ENCODE data around the gene ITSN2. TPM values are rescaled to one million over a fixed set of nuclear protein-coding genes. Genes with fewer than 3 reads are reported as not detected.

ITSN2 gene
- total and polyA plus RNA-seq, 2 of the 8 experiments (the other 6 are each of a cell fraction or from before 2014, with no cell fraction given), result 9.3 to 17.0 TPM

GRCh38 chr2:24238158-24238557 lies 122.2 kb downstream of the ITSN2 start:
- Histone ChIP-seq H3K56ac (replicated peaks; ENCODE audit: insufficient read length, low read depth, low read length) (no peak overlapping the region), H3K36me3 (ENCODE audit: control insufficient read depth in 2 of 4, insufficient read depth in 4 of 4, low read length in 3 of 4) (no peaks in the 10 kb centered on the region), H3K9me3 (ENCODE audit: insufficient read depth in 2 of 2, low read depth in 1 of 2, low read length in 1 of 2) (no peaks in the 10 kb centered on the region), H3K14ac (ENCODE audit: insufficient read length) (no peak overlapping the region), H2AFZ (ENCODE audit: low read length) (no peak overlapping the region), H2BK12ac (ENCODE audit: low read depth, low read length) (no peak overlapping the region), H3K79me2 (ENCODE audit: control insufficient read depth in 1 of 2, insufficient read depth in 2 of 2, low read length in 2 of 2) (no peaks in the 10 kb centered on the region), H2AK5ac (ENCODE audit: low read depth, low read length) (no peak overlapping the region), H3K27me3 (replicated peaks in 1 of 4; ENCODE audit: control insufficient read depth in 3 of 4, extremely low read depth in 1 of 4, insufficient read depth in 3 of 4, low read length in 3 of 4) (no peaks in the 10 kb centered on the region), H4K20me1 (replicated peaks in 1 of 2; ENCODE audit: control insufficient read depth in 1 of 2, insufficient read depth in 2 of 2, low read length in 2 of 2) (no peaks in the 10 kb centered on the region), H3K4me3 (ENCODE audit: extremely low read depth in 1 of 4, insufficient read depth in 2 of 4, low read depth in 3 of 4, low read length in 4 of 4) (no peak overlapping the region), H3K27ac (ENCODE audit: low read depth, low read length) (no peak overlapping the region), H2BK20ac (ENCODE audit: low read length) (no peak overlapping the region), H4K91ac (replicated peaks; ENCODE audit: insufficient read length, low read length) (no peak overlapping the region), H2BK15ac (ENCODE audit: low read length) (no peak overlapping the region), H3K79me1 (ENCODE audit: low read depth, low read length) (no peaks in the 10 kb centered on the region), H2BK120ac (replicated peaks; ENCODE audit: low read depth, low read length) (no peak overlapping the region), H3K4me1 (replicated peaks in 1 of 4; ENCODE audit: control insufficient read depth in 3 of 4, insufficient read depth in 4 of 4, low read length in 3 of 4) (no peaks in the 10 kb centered on the region), H3K23me2 (ENCODE audit: low read depth, low read length) (no peaks in the 10 kb centered on the region), H4K8ac (ENCODE audit: extremely low read depth, insufficient read depth, low read length) (no peak overlapping the region), H3K9ac (replicated peaks in 1 of 4; ENCODE audit: extremely low read depth in 1 of 4, low read depth in 3 of 4, low read length in 3 of 4) (no peak overlapping the region), H3K4me2 (ENCODE audit: insufficient read depth in 1 of 2, low read depth in 2 of 2, low read length in 2 of 2) (no peak overlapping the region), H3K18ac (ENCODE audit: extremely low read depth, low read length) (no peak overlapping the region), H2BK5ac (ENCODE audit: low read depth, low read length) (no peak overlapping the region), H4K5ac (ENCODE audit: insufficient read length, low read depth, low read length) (no peak overlapping the region), H3K4ac (replicated peaks; ENCODE audit: insufficient read length, low read depth, low read length) (no peak overlapping the region), H3K23ac (ENCODE audit: insufficient read length) (no peak overlapping the region)
- POLR2A ChIA-PET (ENCODE audit: partially characterized antibody), result no interaction called here
- CTCF ChIA-PET (ENCODE audit: partially characterized antibody), result no interaction called here
- WGBS, 2 experiments (ENCODE audit: extremely low coverage in 1 of 2, insufficient coverage in 1 of 2, insufficient read length in 1 of 2, insufficient replicate concordance in 2 of 2, low coverage in 1 of 2, low lambda C conversion rate in 2 of 2, missing lambda C conversion rate in 1 of 2), result 95% methylated on average over 2 of the region's 2 CpGs; no CpG with 5 or more reads in 1 of the 2 experiments
- no peak for DNase-seq (ENCODE audit: low read depth in 1 of 2, low spot score in 2 of 2)
- FAIRE-seq, result no peak
- TF ChIP-seq USF2 (IDR thresholded peaks at IDR 0.05; ENCODE audit: low read length), result no peak
- no peak for TF ChIP-seq GABPA (IDR thresholded peaks at IDR 0.05; ENCODE audit: borderline replicate concordance, insufficient read depth, low read length)
- no peak for TF ChIP-seq JUN (IDR thresholded peaks at IDR 0.05; ENCODE audit: low read depth, low read length)
- TF ChIP-seq GTF2F1 (IDR thresholded peaks at IDR 0.05; ENCODE audit: borderline replicate concordance, low read depth, low read length), result no peak
- TF ChIP-seq SP4 (IDR thresholded peaks at IDR 0.05; ENCODE audit: low read length), result no peak
- no peak for TF ChIP-seq TEAD4 (IDR thresholded peaks at IDR 0.05; ENCODE audit: low read depth, low read length)
- no peak for TF ChIP-seq NRF1 (IDR thresholded peaks at IDR 0.05; ENCODE audit: low read depth, low read length)
- no peak for TF ChIP-seq RAD21 (IDR thresholded peaks at IDR 0.05 in 1 of 2, conservative IDR thresholded peaks at IDR 0.05 in 1 of 2; ENCODE audit: low read depth in 2 of 2, low read length in 2 of 2)
- TF ChIP-seq BACH1 (IDR thresholded peaks at IDR 0.05; ENCODE audit: low read length), result no peak
- TF ChIP-seq HDAC6 (IDR thresholded peaks at IDR 0.05; ENCODE audit: low read depth, low read length), result no peak
- no peak for TF ChIP-seq SAP30 (IDR thresholded peaks at IDR 0.05; ENCODE audit: insufficient read depth, insufficient replicate concordance, low read length)
- TF ChIP-seq CHD2 (IDR thresholded peaks at IDR 0.05; ENCODE audit: low read length), result no peak
- TF ChIP-seq SIN3A (conservative IDR thresholded peaks at IDR 0.05 in 1 of 2, IDR thresholded peaks at IDR 0.05 in 1 of 2; ENCODE audit: low read depth in 1 of 2, low read length in 2 of 2), result no peak

Measured in H1 (cell line).